Stimulated activated naive CD4-positive, alpha-beta T cell (primary cell): ENCODE measurements around the gene SCN8A.

Experiments
- DNase-seq, 6 experiments: peaks; one replicate each; lab custom pipeline; 2025; lab: John Stamatoyannopoulos, UW

Gene SCN8A

DNA sequence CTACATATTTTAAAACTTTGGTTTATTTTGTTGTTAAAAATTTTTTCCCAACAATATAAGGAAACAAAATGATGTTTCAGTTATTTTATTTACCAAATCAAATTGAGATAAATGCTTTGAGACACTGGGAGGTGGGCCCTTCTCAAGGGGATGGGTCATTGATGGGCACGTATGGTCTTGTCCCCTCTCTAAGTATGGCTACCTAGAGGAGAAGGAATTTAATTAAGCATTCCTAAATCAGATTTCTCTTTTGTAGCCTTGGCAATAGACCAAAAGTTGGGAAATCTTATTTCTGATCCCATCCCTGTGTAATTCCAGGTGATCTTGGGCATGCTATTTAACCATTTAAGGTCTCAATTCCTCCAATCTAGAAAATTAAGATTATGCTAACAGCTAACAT lies 79.0 kb downstream of the SCN8A start:
- no peak for DNase-seq

- DNase-seq: no peak
Observed at GRCh38 chr12:51672334-51672733, 81.3 kb downstream of the SCN8A start.

DNA sequence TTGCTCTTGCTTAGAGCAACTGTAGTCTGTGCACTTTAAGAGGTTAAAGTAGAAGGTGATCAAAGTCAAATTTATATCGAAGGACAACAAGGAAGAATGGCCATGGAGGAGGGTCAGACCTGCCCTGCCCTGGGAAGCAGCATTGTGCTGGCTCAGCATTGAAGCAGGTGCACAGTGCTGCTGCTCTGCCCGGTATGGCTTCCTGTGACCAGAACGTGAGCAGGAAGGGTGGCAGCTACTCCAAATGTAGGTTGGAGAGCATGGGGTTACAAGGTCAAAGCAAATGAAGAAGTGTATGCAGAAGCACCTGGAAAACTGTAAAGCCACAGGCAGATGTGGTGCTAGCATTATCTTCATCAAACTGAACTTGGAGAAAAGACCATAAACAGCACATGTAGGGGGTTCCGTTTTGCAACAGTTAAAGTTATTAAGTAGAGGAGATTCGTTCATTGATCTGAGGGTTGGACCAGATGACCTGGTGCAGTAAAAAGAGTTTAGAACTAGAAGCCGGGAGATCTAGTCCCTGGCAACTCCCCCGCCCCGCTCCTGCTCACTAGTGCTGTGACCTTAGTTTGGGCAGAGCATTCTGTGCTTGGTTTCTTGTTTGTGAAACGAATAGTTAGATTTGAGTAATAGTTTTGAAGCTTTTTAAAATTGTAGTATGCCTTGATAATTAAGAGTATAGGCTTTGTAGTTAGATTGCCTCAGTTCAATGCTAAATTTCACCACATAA lies 84.2 kb downstream of the SCN8A start:
- no peak for DNase-seq

- DNase-seq: no peak
Observed at GRCh38 chr12:51676875-51677274, 85.8 kb downstream of the SCN8A start.

DNA sequence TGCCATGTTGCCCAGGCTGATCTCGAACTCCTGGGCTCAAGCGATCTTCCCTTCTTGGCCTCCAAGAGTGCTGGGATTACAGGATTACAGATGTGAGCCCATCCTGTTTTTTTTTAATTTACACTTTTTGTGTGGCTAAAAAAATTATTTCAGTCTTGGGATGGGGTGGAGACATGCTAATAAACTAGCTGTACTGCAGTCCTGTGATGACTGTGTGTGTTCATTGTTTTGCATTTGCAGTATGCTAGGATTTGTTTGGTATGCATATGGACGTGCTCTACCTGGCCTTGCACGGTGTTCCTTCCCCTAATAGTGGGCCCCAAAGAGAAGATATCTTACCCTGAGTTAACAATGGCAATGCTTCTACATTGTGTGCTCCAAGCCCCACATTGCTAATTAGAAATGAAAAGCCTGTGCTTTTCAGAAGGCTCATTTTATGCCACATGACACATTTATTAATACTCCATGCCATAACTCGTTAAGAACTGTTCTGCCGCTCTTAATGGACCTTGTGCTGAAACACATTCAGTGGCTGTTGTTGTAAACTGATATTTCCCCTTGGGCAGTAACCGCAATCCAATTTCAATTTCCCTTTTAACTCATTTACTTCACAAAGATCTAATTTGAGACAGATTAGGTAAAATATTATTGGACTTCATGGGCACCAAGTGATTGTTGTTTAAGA lies 86.4 kb downstream of the SCN8A start:
- DNase-seq: no peak

- DNase-seq: peak in 2 of 6 experiments; percentile 11 to 19
Observed at GRCh38 chr12:51678086-51678724, 87.2 kb downstream of the SCN8A start.

DNA sequence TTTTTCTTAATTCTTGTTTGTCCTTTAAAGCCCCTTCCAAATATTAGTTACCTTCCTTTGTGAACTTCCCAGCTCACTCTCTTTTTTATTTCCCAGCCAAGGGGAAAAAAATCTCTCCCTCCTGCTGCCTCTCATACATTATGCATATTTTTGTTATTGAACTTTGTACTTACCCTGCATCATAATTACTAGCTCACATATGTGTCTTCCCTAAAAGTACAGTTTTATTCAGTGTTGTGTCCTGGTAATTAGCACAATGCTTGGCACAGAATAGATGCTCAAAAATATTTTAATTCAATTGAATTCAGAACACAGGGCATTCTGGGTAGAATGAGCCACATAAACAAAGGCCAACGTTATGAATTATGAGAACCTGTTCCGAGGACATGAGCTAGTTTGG lies 91.9 kb downstream of the SCN8A start:
- no peak for DNase-seq

DNA sequence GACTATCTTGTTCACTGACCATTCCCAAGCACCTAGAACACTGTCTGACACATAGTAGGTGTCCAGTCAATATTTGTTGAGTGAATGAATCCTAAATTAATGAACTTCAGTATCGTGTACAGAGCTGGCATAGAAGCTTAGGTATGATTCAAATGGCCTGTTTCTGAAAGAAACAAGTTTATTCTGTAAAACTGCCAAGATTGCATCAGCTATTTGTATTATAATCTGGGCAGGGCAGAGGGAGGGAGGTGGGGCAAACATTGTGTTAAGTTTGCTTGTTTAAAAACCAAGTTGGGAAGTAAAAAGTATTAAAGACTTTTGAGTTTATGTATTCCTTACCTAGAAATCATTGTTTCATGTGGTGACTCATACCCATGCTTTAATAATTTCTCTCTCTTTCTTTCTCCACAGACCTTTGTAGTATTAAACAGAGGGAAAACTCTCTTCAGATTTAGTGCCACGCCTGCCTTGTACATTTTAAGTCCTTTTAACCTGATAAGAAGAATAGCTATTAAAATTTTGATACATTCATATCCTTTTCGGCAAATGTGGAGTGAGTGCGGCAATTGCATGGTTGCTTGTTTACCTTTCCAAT lies 92.8 kb downstream of the SCN8A start:
- DNase-seq: no peak

DNA sequence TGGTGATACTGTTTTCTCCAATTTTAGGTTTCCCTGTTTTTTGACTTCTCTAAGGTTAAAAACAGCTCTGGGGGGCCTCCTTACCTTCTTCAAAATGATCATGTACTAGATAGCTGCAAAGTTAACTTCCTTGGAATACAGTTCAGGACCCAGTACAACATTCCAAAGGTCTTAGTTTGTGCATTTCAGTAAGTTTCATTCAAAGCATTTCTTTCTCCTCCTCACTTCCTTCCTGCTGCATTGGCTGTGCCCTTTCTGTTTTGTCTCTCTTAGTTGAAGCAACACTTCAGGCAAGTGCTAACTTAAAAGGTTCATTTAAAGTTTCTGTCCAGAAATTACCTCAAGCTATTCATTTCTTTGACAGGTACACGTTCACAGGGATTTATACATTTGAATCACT lies 95.7 kb downstream of the SCN8A start:
- DNase-seq: no peak

DNA sequence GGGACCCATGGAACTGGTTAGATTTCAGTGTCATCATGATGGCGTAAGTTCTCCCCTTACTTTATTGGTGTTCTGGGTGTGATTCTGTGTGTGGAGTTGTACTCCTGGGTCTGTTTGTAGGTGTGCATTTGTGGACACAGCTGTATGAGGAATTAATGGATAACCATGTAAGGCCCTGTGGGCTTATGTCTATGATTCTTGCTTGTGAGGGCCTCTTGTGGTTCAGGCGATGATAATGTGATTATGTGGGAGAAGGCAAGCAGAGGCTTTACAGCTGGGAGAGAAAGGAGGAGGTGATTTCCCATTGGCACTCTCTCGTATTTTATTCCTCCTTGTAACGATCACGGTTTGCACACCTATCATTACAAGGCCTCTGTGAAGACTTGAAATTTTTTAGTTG lies 96.1 kb downstream of the SCN8A start:
- no peak for DNase-seq

DNA sequence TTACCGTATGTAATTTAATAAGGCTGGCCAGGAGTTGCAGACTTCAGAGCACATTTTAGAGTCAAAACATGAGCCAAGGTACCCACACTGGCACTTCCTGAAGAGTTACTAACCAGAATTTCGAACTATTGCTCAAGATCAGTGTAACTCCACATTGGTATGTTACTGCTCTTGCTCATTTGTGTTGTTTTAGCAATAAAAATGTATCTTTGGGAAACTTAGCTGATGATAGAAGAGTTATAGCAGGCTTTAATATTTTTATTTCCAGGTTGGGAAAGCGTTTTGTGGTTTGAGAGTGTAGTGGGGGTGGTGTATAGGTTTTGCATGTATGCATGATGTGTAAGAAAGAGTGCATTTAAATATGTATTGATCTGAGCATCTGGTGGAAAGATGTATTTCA lies 96.6 kb downstream of the SCN8A start:
- DNase-seq: no peak

DNA sequence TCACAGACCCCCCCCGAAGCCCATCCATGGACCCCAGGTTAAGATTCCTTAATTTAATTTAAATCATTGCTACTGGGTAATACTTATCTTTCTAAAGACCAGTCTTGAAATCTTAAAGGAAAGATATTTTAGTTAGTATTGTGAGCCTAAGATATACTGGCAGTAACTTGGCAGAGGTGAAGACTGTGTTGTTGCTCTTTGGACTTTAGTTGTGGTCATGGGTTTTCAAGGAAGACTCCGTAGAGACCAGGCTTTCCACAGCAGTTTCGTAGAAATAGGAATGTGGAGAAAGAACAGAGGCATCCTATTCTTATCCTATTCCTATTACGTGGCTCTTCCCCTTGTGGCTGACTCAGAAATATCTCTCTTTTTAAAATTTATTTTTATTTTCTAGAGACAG lies 99.0 kb downstream of the SCN8A start:
- no peak for DNase-seq

- no peak for DNase-seq
Observed at GRCh38 chr12:51692016-51692415, 101.0 kb downstream of the SCN8A start.

DNA sequence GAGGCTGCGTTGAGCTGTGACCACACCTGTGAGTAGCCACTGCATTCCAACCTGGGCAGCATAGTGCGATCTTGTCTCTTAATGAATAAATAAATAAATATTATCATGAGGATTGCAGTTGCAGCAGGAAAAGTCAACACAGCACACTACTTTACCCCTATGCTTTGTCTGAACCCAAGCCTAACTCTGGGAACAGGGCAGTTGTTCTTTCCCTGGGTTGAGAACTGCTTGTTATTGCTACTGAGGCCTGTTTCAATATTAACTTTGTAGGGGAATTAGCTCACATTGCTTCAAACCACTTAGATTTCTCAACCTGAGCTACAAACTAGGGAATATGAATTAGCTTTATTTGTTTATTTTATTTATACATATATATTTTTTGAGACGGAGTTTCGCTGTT lies 102.5 kb downstream of the SCN8A start:
- DNase-seq: no peak

DNA sequence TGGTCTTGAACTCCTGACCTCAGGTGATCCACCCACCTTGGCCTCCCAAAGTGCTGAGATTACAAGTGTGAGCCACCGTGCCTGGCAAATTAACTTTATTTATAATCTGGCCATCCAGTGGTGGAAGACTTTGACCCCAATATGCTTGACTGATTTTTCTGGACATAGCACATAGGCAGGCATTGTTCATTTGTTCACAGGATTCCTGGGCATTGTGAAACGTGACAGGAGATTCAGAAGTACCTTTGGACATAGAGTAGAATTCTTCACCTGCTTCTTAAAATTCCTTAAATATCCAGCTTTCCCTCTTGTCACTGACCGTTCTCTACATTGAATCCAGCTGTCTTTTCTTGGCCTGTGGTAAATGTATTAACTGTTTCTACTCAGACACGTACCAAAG lies 103.1 kb downstream of the SCN8A start:
- no peak for DNase-seq

DNA sequence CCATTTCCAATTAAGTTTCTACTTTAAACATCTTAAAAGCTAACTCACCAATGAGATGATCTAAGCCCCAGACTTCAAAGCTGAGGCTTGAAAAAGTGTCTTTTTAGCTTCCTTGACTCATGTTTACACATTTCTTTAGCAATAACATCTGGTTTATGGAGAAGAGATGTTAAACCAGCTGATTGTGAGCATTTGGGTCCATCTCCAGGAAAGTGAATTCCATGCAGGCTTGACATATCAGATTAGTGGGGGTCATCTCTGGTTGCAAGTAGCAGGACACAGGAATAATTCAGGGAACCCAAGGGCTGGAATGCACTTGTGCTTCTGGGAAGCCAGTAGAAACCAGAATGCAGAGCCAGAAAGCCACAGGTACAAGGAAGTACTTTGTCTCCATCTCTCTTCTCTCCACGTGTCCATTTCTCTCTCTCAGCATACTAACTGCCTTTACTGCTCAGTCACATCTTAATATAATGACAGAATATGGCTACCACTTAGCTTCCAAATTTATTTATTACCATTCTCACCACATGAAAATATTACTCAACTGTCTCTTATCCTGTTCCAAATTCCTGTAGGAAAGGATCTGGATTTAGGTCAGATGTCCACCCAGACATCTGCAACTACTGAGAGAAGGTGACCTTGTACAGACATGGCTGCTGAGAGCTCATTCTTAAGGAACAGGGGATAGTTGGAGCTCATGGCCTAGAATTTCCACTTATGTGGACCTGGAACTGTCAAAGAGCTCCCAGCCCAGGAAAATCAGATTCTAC lies 104.4 kb downstream of the SCN8A start:
- no peak for DNase-seq

- no peak for DNase-seq
Observed at GRCh38 chr12:51699219-51699618, 108.2 kb downstream of the SCN8A start.

- no peak for DNase-seq
Observed at GRCh38 chr12:51700887-51701286, 109.9 kb downstream of the SCN8A start.

DNA sequence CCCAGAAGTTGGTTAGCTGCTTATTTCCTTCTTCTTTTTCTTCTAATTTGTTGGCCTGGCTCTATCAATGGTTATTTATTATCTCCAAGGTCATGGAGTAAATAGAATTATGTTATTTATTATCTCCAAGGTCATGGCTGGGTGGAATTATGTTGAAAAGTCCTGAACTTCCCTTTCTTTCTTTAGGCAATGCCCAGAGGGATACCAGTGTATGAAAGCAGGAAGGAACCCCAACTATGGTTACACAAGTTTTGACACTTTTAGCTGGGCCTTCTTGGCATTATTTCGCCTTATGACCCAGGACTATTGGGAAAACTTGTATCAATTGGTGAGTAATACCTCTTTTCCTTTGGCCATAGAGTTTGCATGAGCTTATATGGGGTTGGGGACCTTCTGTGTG lies 111.6 kb downstream of the SCN8A start:
- no peak for DNase-seq

- no peak for DNase-seq
Observed at GRCh38 chr12:51705450-51705849, 114.4 kb downstream of the SCN8A start.

- no peak for DNase-seq
Observed at GRCh38 chr12:51706206-51706605, 115.2 kb downstream of the SCN8A start.

DNA sequence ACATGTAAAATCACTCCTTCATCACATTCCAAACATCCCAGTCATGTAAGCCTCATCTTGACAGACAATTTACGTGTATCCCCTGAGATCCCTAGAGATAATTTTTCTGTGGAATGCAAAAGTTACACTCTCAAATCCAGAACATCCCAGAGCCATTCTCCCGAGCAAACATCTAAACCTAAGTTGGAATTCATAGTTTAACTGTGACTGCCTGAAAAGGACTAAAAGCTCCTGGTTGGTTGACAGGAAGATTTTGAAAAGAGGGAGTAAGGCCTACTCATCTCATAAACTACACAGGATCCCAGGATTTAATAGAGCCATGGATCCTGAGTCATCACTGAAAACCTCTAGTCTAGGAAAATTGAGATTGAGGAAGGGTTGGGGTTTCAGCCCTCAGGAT lies 123.6 kb downstream of the SCN8A start:
- no peak for DNase-seq
